HG03565 (cell line): ENCODE measurements around the gene DST.
A peak's percentile ranks its signal among the peaks of the same experiment; 100 is the strongest.

Experiments used
- ATAC-seq: cut with Tn5 transposase; IDR thresholded peaks from one replicate; pipeline ENCODE4 v1.9.1; 2021; ENCODE audit warnings: mild to moderate bottlenecking, moderate library complexity; ENCODE audit not compliant: unreplicated experiment

DST gene

GRCh38 chr6:56624728-56625069 is 18.0 kb downstream of the DST start:
- ATAC-seq: no peak

GRCh38 chr6:56624046-56624727 is 18.5 kb downstream of the DST start:
- no peak for ATAC-seq

- no peak for ATAC-seq
Measured at GRCh38 chr6:56620229-56620868, 22.3 kb downstream of the DST start.

- no peak for ATAC-seq
Measured at GRCh38 chr6:56618050-56618449, 24.6 kb downstream of the DST start.

- no peak for ATAC-seq
Measured at GRCh38 chr6:56616967-56617366, 25.7 kb downstream of the DST start.

- no peak for ATAC-seq
Measured at GRCh38 chr6:56613247-56613851, 29.3 kb downstream of the DST start.

- no peak for ATAC-seq
Measured at GRCh38 chr6:56608332-56608731, 34.4 kb downstream of the DST start.

GRCh38 chr6:56607111-56607752 is 35.5 kb downstream of the DST start:
- no peak for ATAC-seq

- no peak for ATAC-seq
Measured at GRCh38 chr6:56605435-56605834, 37.3 kb downstream of the DST start.

- ATAC-seq: no peak
Measured at GRCh38 chr6:56604186-56604585, 38.5 kb downstream of the DST start.

GRCh38 chr6:56601390-56601789 is 41.3 kb downstream of the DST start:
- no peak for ATAC-seq

- ATAC-seq: peak; percentile 27
Measured at GRCh38 chr6:56595490-56596122, 47.1 kb downstream of the DST start.

GRCh38 chr6:56594699-56595098 is 48.0 kb downstream of the DST start:
- ATAC-seq: no peak

GRCh38 chr6:56593801-56594318 is 48.8 kb downstream of the DST start:
- peak; percentile 95 for ATAC-seq

GRCh38 chr6:56582236-56582635 is 60.5 kb downstream of the DST start:
- no peak for ATAC-seq

GRCh38 chr6:56581296-56581925 is 61.3 kb downstream of the DST start:
- no peak for ATAC-seq

- no peak for ATAC-seq
Measured at GRCh38 chr6:56580271-56580670, 62.4 kb downstream of the DST start.

- ATAC-seq: no peak
Measured at GRCh38 chr6:56579155-56579851, 63.4 kb downstream of the DST start.

- no peak for ATAC-seq
Measured at GRCh38 chr6:56575736-56576135, 67.0 kb downstream of the DST start.

- ATAC-seq: no peak
Measured at GRCh38 chr6:56574292-56574691, 68.4 kb downstream of the DST start.
